Neuronal stem cell (in vitro differentiated cells): ENCODE results near the gene AGAP1.

ENCODE experiments used
- DNase-seq: peaks from one replicate; pipeline ENCODE4 v3.0.0-alpha.2; 2013; ENCODE audit warnings: low spot score
- H2AFZ ChIP-seq: one replicate; pipeline ENCODE4 v1.6.1; 2013; ENCODE audit warnings: mild to moderate bottlenecking, low read length, inconsistent platforms
- H2AK5ac ChIP-seq: 2 replicates; pipeline ENCODE4 v1.6.1; 2013; ENCODE audit warnings: low read depth, mild to moderate bottlenecking, inconsistent platforms, low read length, moderate library complexity, mixed read lengths
- H2BK120ac ChIP-seq: 2 replicates; pipeline ENCODE4 v1.6.1; 2013; ENCODE audit warnings: low read depth, mild to moderate bottlenecking, inconsistent platforms, low read length, moderate library complexity, mixed read lengths
- H2BK12ac ChIP-seq: one replicate; pipeline ENCODE4 v1.6.1; 2013; ENCODE audit warnings: low read length, inconsistent platforms
- H2BK15ac ChIP-seq: 2 replicates; pipeline ENCODE4 v1.6.1; 2013; ENCODE audit warnings: mild to moderate bottlenecking, low read length, inconsistent platforms, mixed read lengths
- H2BK5ac ChIP-seq: one replicate; pipeline ENCODE4 v1.6.1; 2013; ENCODE audit warnings: inconsistent platforms, mild to moderate bottlenecking, low read length, moderate library complexity
- H3K14ac ChIP-seq: one replicate; pipeline ENCODE4 v1.6.1; 2013; ENCODE audit warnings: low read length, inconsistent platforms
- H3K18ac ChIP-seq: 2 replicates; pipeline ENCODE4 v1.6.1; 2013; ENCODE audit warnings: low read length, inconsistent platforms
- H3K23ac ChIP-seq: 2 replicates; pipeline ENCODE4 v1.6.1; 2013; ENCODE audit warnings: low read depth, mild to moderate bottlenecking, mixed read lengths, low read length, inconsistent platforms; ENCODE audit not compliant: poor library complexity
- H3K27ac ChIP-seq: replicated peaks from 3 replicates; pipeline ENCODE4 v1.5.1; 2013; ENCODE audit warnings: low read length, inconsistent platforms
- H3K27me3 ChIP-seq, 3 experiments: 2 replicates each; pipeline ENCODE4 v1.6.1; 2013; ENCODE audit warnings: low read length in 3 of 3, mild to moderate bottlenecking in 2 of 3, inconsistent platforms in 1 of 3, low read depth in 1 of 3, mixed read lengths in 1 of 3, moderate library complexity in 1 of 3; ENCODE audit not compliant: control insufficient read depth in 3 of 3, insufficient read depth in 3 of 3
- H3K36me3 ChIP-seq, 2 donors: replicated peaks in 1 of 2; 2 replicates each; pipeline ENCODE4 v1.6.1; 2013; ENCODE audit warnings: low read length in 2 of 2; ENCODE audit not compliant: control insufficient read depth in 2 of 2, insufficient read depth in 2 of 2
- H3K4ac ChIP-seq: 2 replicates; pipeline ENCODE4 v1.6.1; 2013; ENCODE audit warnings: inconsistent platforms, mild to moderate bottlenecking, low read length, moderate library complexity
- H3K4me1 ChIP-seq, 2 donors: 1 replicate in 1 of 2; 2 replicates in 1 of 2; pipeline ENCODE4 v1.6.1; 2013; ENCODE audit warnings: low read length in 2 of 2, low read depth in 1 of 2; ENCODE audit not compliant: control insufficient read depth in 2 of 2, insufficient read depth in 1 of 2
- H3K4me2 ChIP-seq: one replicate; pipeline ENCODE4 v1.6.1; 2013; ENCODE audit warnings: mild to moderate bottlenecking, low read length, inconsistent platforms; ENCODE audit not compliant: insufficient read depth, poor library complexity, severe bottlenecking
- H3K4me3 ChIP-seq, 2 donors: 2 replicates each; pipeline ENCODE4 v1.5.1; 2013; ENCODE audit warnings: low read length in 2 of 2, mild to moderate bottlenecking in 2 of 2, inconsistent platforms in 1 of 2, moderate library complexity in 1 of 2
- H3K79me1 ChIP-seq: one replicate; pipeline ENCODE4 v1.6.1; 2013; ENCODE audit warnings: low read depth, mild to moderate bottlenecking, inconsistent platforms, low read length, moderate library complexity
- H3K9ac ChIP-seq: one replicate; pipeline ENCODE4 v1.6.1; 2013; ENCODE audit warnings: mild to moderate bottlenecking, low read depth, low read length, inconsistent platforms; ENCODE audit not compliant: poor library complexity
- H3K9me3 ChIP-seq, 2 donors: replicated peaks in 1 of 2; 2 replicates each; pipeline versions ENCODE3 to v1.6.1; 2013; ENCODE audit warnings: low read length in 2 of 2, mild to moderate bottlenecking in 2 of 2, inconsistent platforms in 1 of 2, low read depth in 1 of 2, mixed read lengths in 1 of 2, moderate library complexity in 1 of 2; ENCODE audit not compliant: control insufficient read depth in 2 of 2, insufficient read depth in 1 of 2
- H4K8ac ChIP-seq: one replicate; pipeline ENCODE4 v1.6.1; 2013; ENCODE audit warnings: low read depth, mild to moderate bottlenecking, inconsistent platforms, low read length, moderate library complexity
- H4K91ac ChIP-seq: one replicate; pipeline ENCODE4 v1.6.1; 2013; ENCODE audit warnings: low read length, low read depth, mild to moderate bottlenecking, inconsistent platforms; ENCODE audit not compliant: poor library complexity
- WGBS, 2 donors: extraction: QIAGEN DNeasy Blood & Tissue Kit; methylation state at CpG; one replicate each; pipeline ENCODE4 v1.1.7; 2013; ENCODE audit warnings: missing lambda C conversion rate in 2 of 2, mixed read lengths in 1 of 2; ENCODE audit not compliant: insufficient read length in 2 of 2, insufficient replicate concordance in 1 of 2; ENCODE audit errors: extremely low coverage in 2 of 2; 5-methylcytosine and 5-hydroxymethylcytosine counted together

The AGAP1 gene

GRCh38 chr2:235956281-235956970 is 462.6 kb downstream of the AGAP1 start:
- H3K79me1 ChIP-seq: no peaks in the 10 kb centered on the region
- H3K4me2 ChIP-seq: no peak overlapping the region
- peaks cover 0 to 20% of the 10 kb centered on the region in 2 donors for H3K36me3 ChIP-seq
- no CpG with 5 or more reads among the region's 8 CpGs for WGBS, 2 donors
- H3K4me3 ChIP-seq: no peak overlapping the region
- H3K9ac ChIP-seq: no peak overlapping the region
- no peak overlapping the region for H3K23ac ChIP-seq
- no peak overlapping the region for H2BK15ac ChIP-seq
- no peak overlapping the region for H3K18ac ChIP-seq
- no peaks in the 10 kb centered on the region for H3K9me3 ChIP-seq
- no peak overlapping the region for H2AK5ac ChIP-seq
- no peaks in the 10 kb centered on the region for H3K27me3 ChIP-seq
- no peak overlapping the region for H3K14ac ChIP-seq
- H3K4ac ChIP-seq: no peak overlapping the region
- no peak overlapping the region for H2BK12ac ChIP-seq
- H4K8ac ChIP-seq: no peak overlapping the region
- no peak overlapping the region for H2AFZ ChIP-seq
- DNase-seq: no peak
- peaks cover 4 to 6% of the 10 kb centered on the region in 2 donors for H3K4me1 ChIP-seq
- no peak overlapping the region for H3K27ac ChIP-seq
- no peak overlapping the region for H2BK120ac ChIP-seq
- H2BK5ac ChIP-seq: no peak overlapping the region
- H4K91ac ChIP-seq: no peak overlapping the region

GRCh38 chr2:235957251-235957650 is 463.4 kb downstream of the AGAP1 start:
- no peak overlapping the region for H3K18ac ChIP-seq
- no peaks in the 10 kb centered on the region for H3K27me3 ChIP-seq
- no peak overlapping the region for H3K23ac ChIP-seq
- no peak overlapping the region for H2BK5ac ChIP-seq
- H3K9me3 ChIP-seq: no peaks in the 10 kb centered on the region
- no peak overlapping the region for H3K4me2 ChIP-seq
- no peak overlapping the region for H3K14ac ChIP-seq
- no peak overlapping the region for H3K27ac ChIP-seq
- H3K79me1 ChIP-seq: no peaks in the 10 kb centered on the region
- no peak overlapping the region for H2BK120ac ChIP-seq
- H3K4ac ChIP-seq: no peak overlapping the region
- H3K4me3 ChIP-seq: no peak overlapping the region
- no CpG with 5 or more reads among the region's 9 CpGs for WGBS, 2 donors
- H3K4me1 ChIP-seq: peaks cover 0 to 4% of the 10 kb centered on the region in 2 donors
- no peak overlapping the region for H2BK15ac ChIP-seq
- H3K36me3 ChIP-seq: peaks cover 0 to 20% of the 10 kb centered on the region in 2 donors
- no peak for DNase-seq
- no peak overlapping the region for H4K8ac ChIP-seq
- H2AFZ ChIP-seq: no peak overlapping the region
- H2AK5ac ChIP-seq: no peak overlapping the region
- H3K9ac ChIP-seq: no peak overlapping the region
- H4K91ac ChIP-seq: no peak overlapping the region
- no peak overlapping the region for H2BK12ac ChIP-seq

- Histone ChIP-seq H3K79me1 (no peaks in the 10 kb centered on the region), H3K36me3 (peaks cover 0 to 20% of the 10 kb centered on the region in 2 donors), H2BK5ac (no peak overlapping the region), H3K18ac (no peak overlapping the region), H4K8ac (no peak overlapping the region), H2BK120ac (no peak overlapping the region), H3K9ac (no peak overlapping the region), H3K9me3 (no peaks in the 10 kb centered on the region), H2BK15ac (no peak overlapping the region), H3K27ac (no peak overlapping the region), H3K14ac (no peak overlapping the region), H3K4me3 (no peak overlapping the region), H4K91ac (no peak overlapping the region), H3K4me1 (peaks cover 0 to 4% of the 10 kb centered on the region in 2 donors), H2AK5ac (no peak overlapping the region), H3K23ac (no peak overlapping the region), H3K4ac (no peak overlapping the region), H3K4me2 (no peak overlapping the region), H2BK12ac (no peak overlapping the region), H2AFZ (no peak overlapping the region), H3K27me3 (no peaks in the 10 kb centered on the region)
- WGBS, 2 donors: no CpG with 5 or more reads among the region's 23 CpGs
- no peak for DNase-seq
These were observed 464.5 kb downstream of the AGAP1 start for GRCh38 chr2:235958221-235958930.

- Histone ChIP-seq H3K23ac (no peak overlapping the region), H3K36me3 (peaks cover 0 to 20% of the 10 kb centered on the region in 2 donors), H4K91ac (no peak overlapping the region), H3K27me3 (no peaks in the 10 kb centered on the region), H2BK12ac (no peak overlapping the region), H3K9me3 (no peaks in the 10 kb centered on the region), H3K18ac (no peak overlapping the region), H3K4me2 (no peak overlapping the region), H3K14ac (no peak overlapping the region), H4K8ac (no peak overlapping the region), H2BK120ac (no peak overlapping the region), H3K4ac (no peak overlapping the region), H2AK5ac (no peak overlapping the region), H2BK5ac (no peak overlapping the region), H3K4me1 (peaks cover 0 to 4% of the 10 kb centered on the region in 2 donors), H3K4me3 (no peak overlapping the region), H3K9ac (no peak overlapping the region), H2BK15ac (no peak overlapping the region), H3K27ac (no peak overlapping the region), H2AFZ (no peak overlapping the region), H3K79me1 (no peaks in the 10 kb centered on the region)
- WGBS, 2 donors: no CpG with 5 or more reads among the region's 29 CpGs
- DNase-seq: no peak
These were observed 465.1 kb downstream of the AGAP1 start for GRCh38 chr2:235958931-235959410.
